GM12878 (cell line): ENCODE data around the gene DTD2. TPM values are rescaled to one million over a fixed set of nuclear protein-coding genes. Genes with fewer than 3 reads are reported as not detected.

Source experiments
- ATAC-seq: fragments of 200-7000 bp; cut with Tn5 transposase; 3 replicates; pipeline ENCODE4 v1.9.1; 2020; ENCODE audit warnings: mild to moderate bottlenecking, moderate library complexity
- BruUV-seq: library from RNA; stranded (reverse); fragments of 400-500 nt; replicated peaks from 2 replicates; lab custom pipeline; 2021; lab: Mats Ljungman, UMichigan
- CTCF ChIA-PET: fragments of 300-600 bp; sonication (Branson Sonifier 250); formaldehyde crosslinking; extraction: SDS; loops from one replicate; lab custom pipeline; 2021; ENCODE audit warnings: inconsistent platforms; lab: Yijun Ruan, JAX
- POLR2A ChIA-PET: fragments of 350-600 bp; formaldehyde crosslinking; extraction: SDS; loops from one replicate; lab custom pipeline; 2021; ENCODE audit warnings: inconsistent platforms; lab: Charles Lee
- RAD21 ChIA-PET: fragments of 300-600 bp; sonication (Branson Sonifier 250); formaldehyde crosslinking; loops from one replicate; lab custom pipeline; 2023; ENCODE audit warnings: antibody characterized with exemption; ENCODE audit not compliant: unreplicated experiment; lab: Charles Lee
- SMC1A ChIA-PET: fragments of 300-600 bp; sonication (Branson Sonifier 250); formaldehyde crosslinking; loops from one replicate; lab custom pipeline; 2023; ENCODE audit not compliant: unreplicated experiment, uncharacterized antibody; lab: Charles Lee
- DNase-seq: peaks from one replicate; pipeline ENCODE4 v3.0.0-alpha.2; 2011; ENCODE audit warnings: low read depth, low spot score
- FAIRE-seq: peaks from 3 replicates; lab custom pipeline; 2011; peaks lifted over from hg19 to GRCh38; lab: Jason Lieb, UNC
- H2AFZ ChIP-seq: 2 replicates; pipeline ENCODE4 v1.6.0; 2011; ENCODE audit warnings: low read depth, low read length, control low read depth; ENCODE audit not compliant: control insufficient read depth
- H3K27ac ChIP-seq: 2 replicates; pipeline ENCODE4 v1.5.1; 2011; ENCODE audit warnings: control low read depth; ENCODE audit not compliant: control insufficient read depth, insufficient read depth
- H3K27me3 ChIP-seq, 2 experiments: replicated peaks in 1 of 2; 2 replicates each; pipeline versions ENCODE4 v1.6.0 to v1.6.1; 2011; ENCODE audit warnings: low read length in 1 of 2; ENCODE audit not compliant: control insufficient read depth in 2 of 2, insufficient read depth in 2 of 2
- H3K36me3 ChIP-seq, 2 experiments: 2 replicates each; pipeline ENCODE4 v1.5.1; 2011; ENCODE audit warnings: low read length in 1 of 2; ENCODE audit not compliant: control insufficient read depth in 2 of 2, insufficient read depth in 2 of 2
- H3K4me1 ChIP-seq: 2 replicates; pipeline ENCODE4 v1.6.1; 2011; ENCODE audit warnings: mild to moderate bottlenecking, low read length, moderate library complexity, mixed read lengths; ENCODE audit not compliant: control insufficient read depth, insufficient read depth
- H3K4me2 ChIP-seq: 2 replicates; pipeline ENCODE4 v1.6.0; 2011; ENCODE audit warnings: control low read depth; ENCODE audit not compliant: control insufficient read depth, insufficient read depth
- H3K4me3 ChIP-seq: fragments of 200-600 bp; sonication (generic); 2 replicates; pipeline ENCODE4 v1.5.1; 2016
- H3K79me2 ChIP-seq: 2 replicates; pipeline ENCODE4 v1.6.0; 2011; ENCODE audit warnings: low read length; ENCODE audit not compliant: control insufficient read depth, insufficient read depth
- H3K9ac ChIP-seq: 2 replicates; pipeline ENCODE4 v1.8.0; 2011; ENCODE audit warnings: low read length, control low read depth, mixed read lengths; ENCODE audit not compliant: control insufficient read depth, insufficient read depth
- H3K9me3 ChIP-seq: replicated peaks from 3 replicates; pipeline ENCODE4 v1.5.1; 2011; ENCODE audit warnings: mild to moderate bottlenecking, low read length; ENCODE audit not compliant: control insufficient read depth, insufficient read depth
- H4K20me1 ChIP-seq: 2 replicates; pipeline ENCODE4 v1.6.0; 2011; ENCODE audit not compliant: control insufficient read depth, insufficient read depth
- BCLAF1 ChIP-seq: fragments of 450-650 bp; IDR thresholded peaks from 2 replicates; pipeline ENCODE4 v1.6.1; 2017; ENCODE audit warnings: antibody characterized with exemption, mild to moderate bottlenecking, moderate library complexity
- BRCA1 ChIP-seq: IDR thresholded peaks from 2 replicates; pipeline ENCODE4 v1.6.1; 2011; ENCODE audit warnings: low read depth, low read length, improper control_type of control experiment
- KLF5 ChIP-seq: fragments of 450-650 bp; IDR thresholded peaks from 2 replicates; pipeline ENCODE4 v1.6.1; 2014; ENCODE audit warnings: mild to moderate bottlenecking; ENCODE audit not compliant: partially characterized antibody
- NKRF ChIP-seq: fragments of 450-650 bp; conservative IDR thresholded peaks from 2 replicates; pipeline ENCODE4 v1.6.1; 2017; ENCODE audit warnings: mild to moderate bottlenecking, moderate library complexity
- RCOR1 ChIP-seq: conservative IDR thresholded peaks from 2 replicates; pipeline ENCODE4 v1.6.1; 2012; ENCODE audit warnings: low read depth, low read length, improper control_type of control experiment
- RFX5 ChIP-seq: IDR thresholded peaks from 2 replicates; pipeline ENCODE4 v1.6.1; 2011; ENCODE audit warnings: low read depth, low read length, improper control_type of control experiment
- TCF7 ChIP-seq: IDR thresholded peaks from 2 replicates; pipeline ENCODE4 v1.6.1; 2014; ENCODE audit warnings: antibody characterized with exemption, borderline replicate concordance
- ZBTB4 ChIP-seq: fragments of 450-650 bp; formaldehyde crosslinking; IDR thresholded peaks from 2 replicates; pipeline ENCODE4 v1.4.0; 2022; ENCODE audit warnings: mild to moderate bottlenecking, moderate library complexity
- ZNF24 ChIP-seq: fragments of 450-650 bp; IDR thresholded peaks from 2 replicates; pipeline ENCODE4 v1.6.1; 2017; ENCODE audit warnings: antibody characterized with exemption, mild to moderate bottlenecking
- in situ Hi-C: fragments of 300-500 bp; cut with MboI; formaldehyde crosslinking; loops from 9 replicates; pipeline ENCODE4 v1.14.3; 2018; ENCODE audit warnings: mixed read lengths
- intact Hi-C: fragments of 100-400 bp; cut with micrococcal nuclease; formaldehyde crosslinking; loops from one replicate; pipeline ENCODE4 v1.14.2; 2022; ENCODE audit not compliant: unreplicated experiment
- polyA plus RNA-seq, 11 experiments: library from polyadenylated mRNA; depleted of rRNA in 4 of 11; unstranded in 6 of 11; stranded (reverse) in 5 of 11; fragments of >200 nt; fragmentation: Nextera tagmentation in 4 of 11; fragmentation: Illumina TruSeq in 1 of 11; extraction: Ambion mirVana in 4 of 11; extraction: Trizol in 1 of 11; gene quantifications; 1 replicate in 1 of 11; 2 replicates in 10 of 11; pipeline versions ENCODE4 v1.2.1 to v1.2.3, GENCODE V29; 2011 to 2016; ENCODE audit warnings: inconsistent platforms in 2 of 11, missing spikeins in 2 of 11, low read depth in 1 of 11
- total RNA-seq, 4 experiments: library from RNA; depleted of rRNA in 3 of 4; stranded (reverse); fragments of >200 nt in 3 of 4; fragmentation: Illumina TruSeq in 1 of 4; extraction: Trizol in 1 of 4; gene quantifications; 2 replicates each; pipeline versions ENCODE4 v1.2.1 to v1.2.3, GENCODE V29; 2013 to 2021
- TF ChIP-seq, protein P1 (sequence below), 3 experiments: IDR thresholded peaks in 2 of 3; conservative IDR thresholded peaks in 1 of 3; 2 replicates each; pipeline ENCODE4 v1.5.1; 2011; ENCODE audit warnings: low read depth in 3 of 3, low read length in 3 of 3, mild to moderate bottlenecking in 3 of 3, control low read depth in 2 of 3, moderate library complexity in 2 of 3, inconsistent platforms in 1 of 3, mixed read lengths in 1 of 3; ENCODE audit not compliant: control insufficient read depth in 2 of 3, insufficient read depth in 1 of 3; ENCODE audit errors: extremely low read depth in 1 of 3
- TF ChIP-seq, protein P2 (sequence below): fragments of 150-350 bp; IDR thresholded peaks from 2 replicates; pipeline ENCODE4 v1.6.1; 2014; ENCODE audit warnings: mild to moderate bottlenecking, low read depth, low read length

The DTD2 gene
- total and polyA plus RNA-seq, 10 of the 15 experiments (the other 5 are each of a cell fraction or from before 2014, with no cell fraction given), result 4.5 to 32.8 (median 15.9) TPM

DNA sequence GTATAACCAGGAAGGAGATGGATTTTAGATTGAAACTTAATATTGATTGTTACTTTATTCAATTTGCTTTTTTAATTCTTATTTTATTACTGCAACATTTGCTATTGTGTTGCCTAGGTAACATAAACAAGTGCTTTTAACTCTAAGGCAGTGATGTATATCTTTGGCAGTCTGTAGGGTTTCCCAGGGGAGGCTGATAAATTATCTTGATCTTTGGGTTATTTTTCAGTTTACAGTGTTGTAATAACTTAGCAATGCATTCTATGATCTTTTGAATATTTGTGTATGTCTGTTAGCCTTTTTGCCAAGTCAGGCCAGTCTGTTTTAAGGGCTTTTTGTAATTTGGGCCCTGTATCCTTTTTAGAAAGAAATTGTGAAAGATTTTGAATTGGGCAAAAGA lies 7.8 kb upstream of the DTD2 start:
- no peaks in the 10 kb centered on the region for H3K27me3 ChIP-seq
- intact Hi-C loops (no loop called here), in situ Hi-C loops (no loop called here)
- H3K4me1 ChIP-seq, result no peaks in the 10 kb centered on the region; the same call in 1 of the 2 replicates
- no peak overlapping the region for H3K4me2 ChIP-seq
- DNase-seq, result no peak
- ChIA-PET POLR2A (no interaction called here), RAD21 (no interaction called here), CTCF (no interaction called here), SMC1A (interaction anchor here (0.7 to 0.9 kb wide), 2 partner anchors 11 to 341 kb away, joined by 3 read pairs; no protein-coding TSS in a partner anchor)
- BruUV-seq, result no TSS peak
- no peak overlapping the region for H3K4me3 ChIP-seq
- H3K27ac ChIP-seq, result no peak overlapping the region
- no peak for FAIRE-seq
- no peaks in the 10 kb centered on the region for H3K9me3 ChIP-seq
- no peaks in the 10 kb centered on the region for H3K36me3 ChIP-seq
- H3K9ac ChIP-seq, result no peak overlapping the region
- H3K79me2 ChIP-seq, result no peaks in the 10 kb centered on the region
- H2AFZ ChIP-seq, result no peak overlapping the region
- ATAC-seq, result no peak
- H4K20me1 ChIP-seq, result no peaks in the 10 kb centered on the region
- TF ChIP-seq ZNF24 (no peak), BCLAF1 (no peak), BRCA1 (no peak), RCOR1 (no peak), TCF7 (no peak), RFX5 (no peak), NKRF (no peak), ZBTB4 (CRISPR knock-in tag) (no peak), KLF5 (no peak)
- TF ChIP-seq, protein P1, sequence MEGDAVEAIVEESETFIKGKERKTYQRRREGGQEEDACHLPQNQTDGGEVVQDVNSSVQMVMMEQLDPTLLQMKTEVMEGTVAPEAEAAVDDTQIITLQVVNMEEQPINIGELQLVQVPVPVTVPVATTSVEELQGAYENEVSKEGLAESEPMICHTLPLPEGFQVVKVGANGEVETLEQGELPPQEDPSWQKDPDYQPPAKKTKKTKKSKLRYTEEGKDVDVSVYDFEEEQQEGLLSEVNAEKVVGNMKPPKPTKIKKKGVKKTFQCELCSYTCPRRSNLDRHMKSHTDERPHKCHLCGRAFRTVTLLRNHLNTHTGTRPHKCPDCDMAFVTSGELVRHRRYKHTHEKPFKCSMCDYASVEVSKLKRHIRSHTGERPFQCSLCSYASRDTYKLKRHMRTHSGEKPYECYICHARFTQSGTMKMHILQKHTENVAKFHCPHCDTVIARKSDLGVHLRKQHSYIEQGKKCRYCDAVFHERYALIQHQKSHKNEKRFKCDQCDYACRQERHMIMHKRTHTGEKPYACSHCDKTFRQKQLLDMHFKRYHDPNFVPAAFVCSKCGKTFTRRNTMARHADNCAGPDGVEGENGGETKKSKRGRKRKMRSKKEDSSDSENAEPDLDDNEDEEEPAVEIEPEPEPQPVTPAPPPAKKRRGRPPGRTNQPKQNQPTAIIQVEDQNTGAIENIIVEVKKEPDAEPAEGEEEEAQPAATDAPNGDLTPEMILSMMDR (IDR thresholded peaks at IDR 0.05 in 2 of 3, conservative IDR thresholded peaks at IDR 0.05 in 1 of 3; ENCODE audit: control insufficient read depth in 2 of 3, extremely low read depth in 1 of 3, insufficient read depth in 1 of 3, low read depth in 3 of 3, low read length in 3 of 3), result no peak
- TF ChIP-seq, protein P2, sequence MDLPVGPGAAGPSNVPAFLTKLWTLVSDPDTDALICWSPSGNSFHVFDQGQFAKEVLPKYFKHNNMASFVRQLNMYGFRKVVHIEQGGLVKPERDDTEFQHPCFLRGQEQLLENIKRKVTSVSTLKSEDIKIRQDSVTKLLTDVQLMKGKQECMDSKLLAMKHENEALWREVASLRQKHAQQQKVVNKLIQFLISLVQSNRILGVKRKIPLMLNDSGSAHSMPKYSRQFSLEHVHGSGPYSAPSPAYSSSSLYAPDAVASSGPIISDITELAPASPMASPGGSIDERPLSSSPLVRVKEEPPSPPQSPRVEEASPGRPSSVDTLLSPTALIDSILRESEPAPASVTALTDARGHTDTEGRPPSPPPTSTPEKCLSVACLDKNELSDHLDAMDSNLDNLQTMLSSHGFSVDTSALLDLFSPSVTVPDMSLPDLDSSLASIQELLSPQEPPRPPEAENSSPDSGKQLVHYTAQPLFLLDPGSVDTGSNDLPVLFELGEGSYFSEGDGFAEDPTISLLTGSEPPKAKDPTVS, result no peak
